HG03354 (cell line): Measurements from ENCODE around the gene SCUBE3.

Source experiments
- ATAC-seq: cut with Tn5 transposase; IDR thresholded peaks from one replicate; pipeline ENCODE4 v1.9.1; 2021; ENCODE audit warnings: mild to moderate bottlenecking; ENCODE audit not compliant: unreplicated experiment, poor library complexity, severe bottlenecking

Gene SCUBE3

DNA sequence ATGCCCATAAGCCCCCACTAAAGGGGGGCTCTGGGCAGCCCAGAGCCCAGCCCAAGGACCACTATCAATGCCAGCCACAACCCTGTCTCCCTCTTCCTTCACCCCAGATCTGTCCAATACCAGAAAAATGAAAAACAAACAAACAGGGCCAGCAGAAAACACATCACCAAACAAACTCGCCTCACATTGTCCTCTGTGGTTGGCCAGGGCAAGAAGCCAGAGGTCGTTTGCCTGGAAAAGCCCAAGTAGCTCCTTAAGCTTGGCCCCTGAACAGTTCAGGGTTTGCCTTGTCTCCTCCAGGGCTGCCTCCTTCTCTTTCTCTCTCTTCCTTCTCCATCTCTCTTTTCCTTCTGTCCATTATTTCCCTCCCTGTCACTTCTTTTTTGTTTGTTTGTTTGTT, 10.1 kb upstream of the SCUBE3 start:
- no peak for ATAC-seq

DNA sequence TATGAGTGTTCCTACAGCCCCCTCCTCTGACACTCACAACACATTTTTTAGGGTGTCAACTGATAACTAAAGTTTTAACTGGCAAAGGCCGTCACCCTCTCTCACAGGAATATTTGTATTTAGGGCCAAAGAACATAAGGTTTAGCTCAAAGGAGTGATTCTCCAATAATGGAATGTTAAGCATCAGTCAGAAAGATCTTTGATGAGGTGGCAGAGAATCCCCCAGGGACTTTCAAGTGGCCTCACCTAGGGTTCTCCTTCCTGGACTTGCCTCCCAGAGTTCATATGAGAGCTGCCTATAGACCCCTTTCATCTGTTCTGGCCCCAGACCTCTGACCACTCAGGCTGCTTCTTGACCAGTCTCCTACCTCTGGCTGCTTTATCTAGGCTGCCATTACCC, 7.4 kb upstream of the SCUBE3 start:
- ATAC-seq, result no peak

DNA sequence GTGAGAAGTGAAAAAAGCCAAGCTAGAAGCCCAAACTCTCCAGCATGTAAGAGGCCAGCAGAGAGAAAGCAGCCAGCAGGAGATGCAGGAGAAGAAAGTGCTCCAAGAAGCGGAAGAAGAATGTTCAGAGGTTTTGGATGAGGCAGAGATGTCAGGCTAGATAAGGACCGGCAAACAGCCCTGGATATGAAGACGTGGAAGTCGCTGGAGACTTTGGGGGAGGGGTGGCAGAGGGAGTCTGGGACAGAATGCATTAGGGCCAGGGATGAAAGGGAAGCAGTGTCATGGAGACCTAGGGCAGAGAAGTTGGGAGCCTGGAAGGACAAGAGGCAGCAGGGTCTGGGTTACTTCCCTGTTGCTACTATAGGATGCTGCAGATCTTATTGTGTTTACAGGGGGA, 5.3 kb upstream of the SCUBE3 start:
- ATAC-seq, result no peak

DNA sequence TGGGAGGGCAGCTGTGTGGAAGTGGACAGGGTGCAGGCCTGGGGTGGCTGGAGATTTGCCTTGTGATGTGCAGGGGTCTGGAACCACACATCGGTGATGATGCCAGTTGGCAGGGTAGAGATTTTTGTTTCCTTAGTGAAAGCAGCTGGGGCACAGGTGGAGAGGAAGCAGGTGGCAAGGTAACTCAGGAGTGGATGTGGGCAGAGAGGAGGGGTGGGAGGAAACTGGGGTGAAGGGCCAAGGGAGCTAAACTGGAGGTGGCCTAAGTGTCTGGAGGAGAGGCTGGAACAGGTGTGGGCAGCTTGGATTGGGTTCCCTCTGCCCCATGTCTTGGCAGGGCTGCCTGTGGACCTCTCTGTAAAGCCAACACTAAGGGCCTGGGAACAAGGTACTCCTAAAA, 4.7 kb upstream of the SCUBE3 start:
- no peak for ATAC-seq

DNA sequence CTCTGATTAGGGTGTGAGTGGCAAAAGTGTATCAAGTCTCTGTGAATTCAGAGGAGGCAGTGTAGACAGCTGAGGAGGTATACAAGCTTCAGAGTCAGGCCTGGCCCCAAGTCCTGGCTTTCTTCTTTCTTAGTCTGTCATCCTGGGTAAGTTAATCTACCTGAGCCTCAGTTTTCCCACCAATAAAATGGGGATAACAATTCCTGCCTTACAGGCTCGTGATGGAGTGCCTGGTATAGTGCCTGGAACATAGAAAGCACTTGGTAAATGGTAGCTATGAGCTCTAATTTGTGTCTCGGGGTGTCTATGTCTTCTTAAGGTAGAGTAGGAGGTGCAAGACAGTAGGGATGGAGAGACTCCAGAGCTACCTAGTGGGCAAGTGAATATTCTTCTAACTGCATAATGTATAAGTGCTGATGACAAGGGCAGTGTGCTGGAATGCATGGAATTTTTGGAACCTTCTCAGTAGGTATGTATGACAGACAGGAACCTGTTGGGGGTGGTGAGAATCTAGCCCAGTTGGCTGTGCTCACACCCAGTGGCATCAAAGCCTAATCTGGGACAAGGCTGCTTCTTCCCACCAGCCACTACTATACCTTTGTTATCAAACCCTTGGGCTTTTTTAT, 4.0 kb upstream of the SCUBE3 start:
- no peak for ATAC-seq

DNA sequence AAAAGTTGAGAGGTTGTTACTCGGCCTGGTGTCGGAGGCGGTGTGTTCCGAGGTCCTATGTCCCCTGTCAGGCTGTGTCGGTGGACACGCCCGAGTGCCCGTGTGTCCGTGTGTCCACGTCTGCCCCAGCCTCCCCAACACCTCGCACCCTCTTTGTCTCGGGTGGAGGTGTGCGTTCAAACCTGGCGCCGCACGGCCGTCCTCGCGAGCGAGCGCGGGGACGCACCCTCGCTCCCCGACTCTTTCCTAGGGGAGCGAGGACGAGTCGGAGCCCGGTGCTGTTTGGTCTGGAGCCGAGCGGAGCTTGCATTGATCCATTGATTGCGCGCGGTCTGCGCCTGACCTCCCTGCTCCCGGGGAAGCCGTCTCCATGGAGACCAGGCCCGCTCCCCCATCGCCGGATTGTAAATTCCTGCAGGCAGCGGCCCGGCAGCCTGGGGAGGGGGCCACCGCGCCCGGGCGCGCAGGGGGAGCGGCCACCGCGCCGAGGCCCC, 411 bp upstream of the SCUBE3 start:
- no peak for ATAC-seq

DNA sequence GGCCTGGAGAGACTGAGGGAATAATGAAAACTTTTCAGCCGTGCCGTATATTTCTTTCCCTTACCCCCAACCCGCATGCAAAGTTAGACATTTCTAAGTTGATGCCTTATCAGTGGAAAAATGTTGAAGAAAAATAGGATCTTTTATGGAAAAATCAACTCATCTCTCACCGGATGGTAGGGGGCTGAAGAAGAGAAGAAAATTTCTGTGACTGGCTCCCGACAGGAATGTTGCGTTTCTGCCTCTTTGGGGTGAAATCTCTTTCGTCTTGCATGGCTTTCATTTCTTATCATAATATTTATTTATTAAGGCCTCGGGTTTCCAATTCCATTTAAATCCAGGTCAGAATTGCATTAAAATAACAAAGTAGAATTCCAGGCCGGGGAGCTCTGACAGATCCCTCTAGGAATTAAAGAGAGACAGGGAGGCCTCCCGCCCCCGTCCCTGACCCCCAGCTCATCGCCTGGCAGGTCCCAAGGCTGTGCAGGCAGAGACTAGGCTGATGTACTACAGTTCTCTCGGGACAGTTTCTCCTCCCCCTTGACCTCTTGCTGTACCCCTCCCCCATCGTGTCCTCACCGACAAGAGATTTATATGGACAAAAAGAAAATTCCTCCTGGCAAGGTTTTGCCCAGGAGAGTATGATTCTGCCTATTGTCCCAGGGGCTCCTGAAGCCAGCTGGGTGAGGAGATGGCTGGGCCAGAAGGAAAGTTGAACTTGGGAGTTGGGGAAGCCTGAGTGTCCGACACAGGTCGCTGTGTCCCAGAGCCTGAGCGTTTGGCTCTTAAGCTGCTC, 1.3 kb downstream of the SCUBE3 start:
- ATAC-seq, result no peak

DNA sequence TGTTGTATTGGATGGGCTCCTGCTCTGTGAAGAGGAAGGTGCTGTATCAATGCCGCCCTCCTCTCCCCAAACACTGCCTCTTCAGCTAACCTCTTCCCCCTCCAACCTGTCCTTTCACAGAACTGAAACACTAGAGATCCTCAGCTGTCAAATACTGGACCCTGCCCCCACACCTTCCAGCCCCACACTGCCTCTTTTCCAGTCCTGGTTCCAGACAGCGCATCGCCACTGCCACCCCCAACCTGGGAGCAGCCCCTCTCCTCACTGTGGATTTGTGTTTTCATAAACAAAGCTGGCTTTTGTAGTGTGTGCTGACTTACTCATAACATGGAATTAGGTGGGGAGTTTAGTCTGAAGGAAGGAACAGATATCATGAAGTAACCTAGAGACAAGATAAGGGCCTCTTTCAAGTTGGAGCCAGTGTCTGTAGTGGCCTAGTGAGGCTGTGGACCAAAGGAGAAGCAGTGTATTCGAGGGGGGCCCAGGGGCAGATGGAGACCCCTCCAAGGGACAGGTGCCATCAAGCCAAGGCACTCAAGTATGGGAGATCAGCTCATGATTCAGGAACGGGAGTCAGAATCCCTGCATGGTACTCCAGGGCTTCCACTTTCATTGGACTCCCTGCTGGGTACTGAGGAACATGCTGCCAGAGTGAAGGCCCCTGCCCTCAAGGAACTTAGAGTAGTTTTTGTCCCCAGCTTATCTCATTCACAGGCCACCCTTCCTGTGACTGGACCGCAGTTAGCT, 2.1 kb downstream of the SCUBE3 start:
- no peak for ATAC-seq

DNA sequence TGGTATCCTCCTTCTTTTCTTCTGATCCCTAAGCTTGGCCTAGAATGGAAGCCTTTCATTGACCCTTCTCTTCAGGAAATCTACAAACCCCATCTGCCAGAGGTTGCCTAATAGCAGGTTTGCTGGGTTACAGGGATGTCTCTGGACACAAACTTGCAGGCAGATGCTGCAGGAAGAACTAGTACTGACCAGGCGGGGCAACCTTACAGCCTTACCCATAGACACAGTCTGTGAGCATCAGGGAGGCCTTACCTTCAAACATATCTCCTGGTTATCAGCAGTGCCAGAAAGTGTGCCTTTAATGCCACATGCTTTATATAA, 2.6 kb downstream of the SCUBE3 start:
- ATAC-seq, result no peak

DNA sequence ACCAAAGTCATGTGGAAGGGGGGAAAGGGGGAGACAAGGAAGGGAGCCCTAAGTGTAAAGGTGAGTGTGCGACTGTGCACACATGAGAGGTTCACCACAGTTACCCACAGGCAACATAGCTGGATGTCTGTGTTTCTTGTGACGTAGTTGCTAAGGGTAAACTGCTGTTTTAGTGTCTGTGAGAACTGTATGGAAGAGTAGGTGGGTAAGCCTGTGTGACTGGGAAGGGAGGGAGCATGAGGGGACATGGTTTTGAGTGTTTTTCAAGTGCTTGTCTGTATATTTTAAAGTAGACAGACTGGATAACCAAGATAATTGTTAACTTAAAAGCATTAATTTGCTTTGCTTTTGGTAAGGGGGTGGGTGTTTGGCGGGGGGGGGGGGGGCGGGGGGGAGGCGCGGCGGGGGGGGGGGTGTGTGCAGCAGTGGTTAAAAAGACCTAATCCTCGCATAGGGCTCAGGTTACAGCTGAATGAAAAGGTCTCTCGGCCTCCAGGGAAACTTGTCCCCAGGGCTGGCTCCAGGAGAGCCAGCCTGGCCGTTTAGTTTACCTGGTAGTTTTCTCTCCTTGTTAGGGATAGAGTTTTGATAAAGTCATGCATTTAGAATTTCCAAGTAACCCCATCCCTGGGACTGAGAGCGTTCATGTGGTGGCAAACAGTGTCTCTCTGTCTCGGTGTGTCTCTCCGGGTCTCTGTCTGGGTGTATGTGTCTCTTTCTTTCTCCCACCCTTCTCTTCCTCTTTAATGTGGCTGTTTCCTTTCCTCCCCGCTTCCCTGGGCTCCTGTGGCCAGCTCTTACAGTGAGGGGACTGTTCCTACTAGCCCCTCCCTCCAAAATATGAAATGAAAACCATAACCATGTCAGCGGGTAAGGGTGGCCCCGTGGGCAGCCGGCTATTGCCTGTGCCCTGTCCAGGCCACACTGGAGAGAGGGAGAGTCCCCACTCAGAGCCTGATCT, 3.4 kb downstream of the SCUBE3 start:
- ATAC-seq, result no peak

DNA sequence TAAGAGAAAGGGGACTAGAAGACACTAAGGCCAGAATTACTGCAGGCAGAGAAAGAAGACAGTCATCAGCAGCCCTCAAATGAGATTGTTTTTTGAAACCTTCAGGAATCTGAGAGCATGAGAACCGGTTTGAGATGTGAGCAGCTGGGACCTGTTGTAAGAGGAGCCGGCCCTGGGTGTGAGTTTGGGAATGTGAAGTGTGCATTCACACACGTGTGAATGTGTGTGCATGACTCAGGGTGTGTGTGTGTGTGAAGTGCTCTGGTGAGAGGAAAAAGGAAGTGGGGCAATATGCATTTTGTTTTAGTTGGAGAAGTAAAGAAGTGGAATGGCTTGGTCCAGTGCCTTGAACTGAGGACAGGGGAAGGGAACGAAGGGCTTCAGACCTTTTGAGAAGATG, 4.3 kb downstream of the SCUBE3 start:
- ATAC-seq, result no peak

DNA sequence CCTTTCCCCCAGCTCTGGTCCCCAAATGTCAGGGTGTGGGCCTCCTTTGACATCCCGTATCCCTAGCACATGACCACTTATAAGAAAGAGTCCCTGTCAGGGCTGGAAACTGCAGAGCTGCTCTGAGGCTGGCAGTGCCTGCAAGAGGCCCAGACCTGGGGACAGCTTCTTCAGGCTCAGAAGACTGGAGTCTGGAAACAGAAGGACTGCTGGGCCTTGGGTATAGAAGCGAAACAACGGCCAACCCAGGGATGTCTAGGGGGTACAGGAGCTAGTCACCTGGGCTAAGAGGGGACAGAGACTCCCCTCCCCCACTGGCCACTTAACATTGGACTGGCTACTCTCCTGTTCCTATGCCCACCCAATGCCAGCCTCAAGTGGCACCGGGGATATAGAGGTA, 4.7 kb downstream of the SCUBE3 start:
- ATAC-seq, result no peak

DNA sequence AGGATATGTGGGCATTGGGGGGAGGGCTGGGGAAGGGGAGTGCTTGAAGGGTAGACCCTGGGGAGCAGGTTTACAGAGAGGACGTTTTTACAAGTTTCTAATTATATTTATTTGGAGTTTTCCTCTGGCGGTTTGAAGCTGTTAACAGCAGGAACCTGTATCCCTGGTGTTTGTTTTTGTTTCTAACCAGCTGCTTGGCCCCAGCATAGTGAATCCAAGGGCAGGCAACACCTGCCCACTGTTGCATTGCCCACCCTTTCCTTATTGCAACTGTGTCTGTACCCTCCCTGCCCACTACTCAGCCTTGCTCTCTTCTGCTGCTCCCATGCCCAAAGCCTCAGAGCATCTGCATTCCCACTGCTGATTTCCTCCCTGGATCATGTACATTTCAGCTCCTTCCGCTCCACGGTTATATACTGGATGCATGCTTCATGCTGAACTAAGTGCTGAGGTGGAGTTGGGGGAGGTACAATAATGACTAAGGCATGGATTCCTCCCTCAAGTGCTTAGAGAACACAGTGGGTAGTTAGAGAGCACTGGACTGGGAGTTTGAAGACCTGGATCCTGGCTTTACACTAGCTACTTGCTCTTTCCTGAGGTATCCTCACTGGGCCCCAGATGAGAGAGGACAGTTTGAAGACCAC, 6.0 kb downstream of the SCUBE3 start:
- ATAC-seq, result no peak

DNA sequence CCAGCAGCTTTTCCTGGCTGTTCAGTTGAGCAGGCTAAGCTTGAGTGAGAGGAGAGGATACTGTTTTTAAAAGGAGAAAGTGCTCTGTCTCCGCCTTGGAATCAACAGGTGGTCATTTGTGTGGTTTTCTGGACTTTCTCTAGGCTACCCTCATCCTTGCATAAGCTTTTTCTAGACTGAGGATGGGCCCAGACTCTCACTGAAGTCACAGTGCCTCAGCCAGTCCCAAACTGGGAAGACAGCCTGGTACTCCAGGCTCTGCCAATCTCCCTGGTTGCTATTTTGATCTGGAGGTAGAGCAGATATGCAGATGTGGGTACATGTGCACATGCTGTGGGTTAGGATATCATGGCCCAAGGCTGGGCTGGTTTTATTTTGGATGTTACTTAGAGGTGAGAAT, 7.0 kb downstream of the SCUBE3 start:
- no peak for ATAC-seq

DNA sequence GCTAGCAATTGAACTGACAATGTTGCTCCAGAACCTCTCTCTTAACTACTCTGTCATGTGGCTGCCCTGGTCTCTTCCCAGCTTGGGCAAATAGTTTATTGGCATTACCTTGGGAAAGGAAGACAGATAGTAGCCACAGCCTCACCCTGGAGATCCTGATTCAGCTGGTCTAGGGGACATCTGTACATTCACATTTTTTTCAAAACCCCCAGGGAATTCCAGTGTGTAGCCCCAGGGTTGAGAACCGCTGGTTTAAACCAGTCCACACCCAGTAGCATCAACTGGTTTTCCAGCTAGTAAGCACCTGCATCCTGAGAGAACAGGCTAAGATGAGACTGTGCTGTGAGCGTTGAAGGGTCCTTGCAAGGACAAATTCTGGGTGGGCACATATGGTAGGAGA, 9.6 kb downstream of the SCUBE3 start:
- ATAC-seq, result no peak

DNA sequence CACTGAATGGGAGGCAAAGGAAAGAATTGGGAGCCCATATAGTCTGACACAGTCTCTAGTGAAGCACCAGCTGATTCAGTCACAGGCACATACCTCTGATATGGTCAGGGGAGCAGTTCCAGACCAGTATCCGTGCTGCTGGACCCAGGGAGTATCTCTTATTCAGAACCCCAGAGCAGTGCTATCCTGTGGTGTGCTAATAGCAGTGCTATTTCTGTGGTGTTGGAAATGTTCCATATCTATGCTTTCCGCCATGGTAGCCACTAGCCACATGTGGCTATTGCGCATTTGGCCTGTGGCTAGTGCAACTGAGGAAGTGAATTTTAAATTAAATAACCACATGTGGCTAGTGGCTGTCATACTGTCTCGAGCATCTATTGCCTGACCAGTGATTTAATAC, 11.0 kb downstream of the SCUBE3 start:
- no peak for ATAC-seq

DNA sequence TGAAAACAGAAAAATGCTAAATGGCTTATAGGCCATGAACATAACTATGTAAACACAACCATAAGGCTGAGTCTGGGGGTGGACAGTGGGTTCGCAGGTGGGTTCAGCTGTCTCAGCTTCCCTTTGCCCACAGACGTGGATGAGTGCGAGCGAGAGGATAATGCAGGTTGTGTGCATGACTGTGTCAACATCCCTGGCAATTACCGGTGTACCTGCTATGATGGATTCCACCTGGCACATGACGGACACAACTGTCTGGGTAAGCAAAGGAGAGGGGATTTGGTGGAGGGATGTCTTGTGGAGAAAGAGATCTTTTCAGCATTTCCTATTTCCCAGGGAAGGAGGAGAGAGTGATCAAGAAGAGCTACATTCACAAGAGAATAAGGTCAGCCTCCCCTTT, 14.7 kb downstream of the SCUBE3 start:
- ATAC-seq, result no peak

DNA sequence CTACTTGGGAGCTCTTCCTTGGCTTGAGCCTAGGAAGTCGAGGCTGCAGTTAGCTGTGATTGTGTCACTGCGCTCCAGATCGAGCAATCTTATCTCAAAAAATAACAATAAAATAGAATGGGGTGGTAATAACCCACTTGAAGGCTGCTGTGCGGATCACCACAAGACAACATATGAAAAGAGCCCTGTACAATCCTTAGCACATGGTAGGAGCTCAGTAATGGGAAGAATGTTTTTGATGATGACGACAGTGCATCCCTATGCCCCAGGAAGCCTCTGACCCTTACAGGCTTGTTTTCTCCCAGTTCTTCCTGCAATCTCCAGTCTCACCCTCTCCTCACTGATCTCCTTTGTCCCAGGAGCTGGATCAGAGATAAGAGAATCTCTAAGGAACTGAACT, 15.5 kb downstream of the SCUBE3 start:
- ATAC-seq, result no peak

DNA sequence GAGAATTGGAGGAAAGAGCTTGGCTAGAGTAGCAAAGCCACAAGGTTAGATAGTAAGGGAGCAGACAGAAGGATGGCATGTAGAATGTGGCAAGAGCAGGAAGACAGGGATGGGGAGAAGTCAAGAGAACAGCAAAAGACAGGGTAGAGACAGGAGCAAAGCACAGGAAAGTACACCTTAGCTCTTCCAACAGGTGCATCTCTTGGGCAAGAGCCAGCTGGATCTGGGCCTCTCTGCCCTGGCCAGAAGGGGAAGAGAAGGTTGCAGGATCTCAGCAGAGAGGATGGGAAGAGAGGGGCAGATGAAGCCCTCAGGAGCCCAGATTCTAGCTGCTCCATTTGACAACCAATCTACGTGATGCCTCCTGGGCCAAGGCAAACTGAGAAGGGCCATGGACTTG, 16.7 kb downstream of the SCUBE3 start:
- no peak for ATAC-seq
